ENCODE results near the gene PGAM5.

PGAM5 gene

GRCh38 chr12:132710405-132711079 is at the start of gene PGAM5:
Gene PGAM5 (plus strand): TSS chr12:132710842. CDS start chr12:132710877, 35 bp downstream.
- peak; percentile 80 for DNase-seq

- DNase-seq: no peak
These were observed 49.6 kb upstream of the PGAM5 start for GRCh38 chr12:132660996-132661395.

GRCh38 chr12:132661972-132662371 is 48.7 kb upstream of the PGAM5 start:
- DNase-seq: no peak

DNA sequence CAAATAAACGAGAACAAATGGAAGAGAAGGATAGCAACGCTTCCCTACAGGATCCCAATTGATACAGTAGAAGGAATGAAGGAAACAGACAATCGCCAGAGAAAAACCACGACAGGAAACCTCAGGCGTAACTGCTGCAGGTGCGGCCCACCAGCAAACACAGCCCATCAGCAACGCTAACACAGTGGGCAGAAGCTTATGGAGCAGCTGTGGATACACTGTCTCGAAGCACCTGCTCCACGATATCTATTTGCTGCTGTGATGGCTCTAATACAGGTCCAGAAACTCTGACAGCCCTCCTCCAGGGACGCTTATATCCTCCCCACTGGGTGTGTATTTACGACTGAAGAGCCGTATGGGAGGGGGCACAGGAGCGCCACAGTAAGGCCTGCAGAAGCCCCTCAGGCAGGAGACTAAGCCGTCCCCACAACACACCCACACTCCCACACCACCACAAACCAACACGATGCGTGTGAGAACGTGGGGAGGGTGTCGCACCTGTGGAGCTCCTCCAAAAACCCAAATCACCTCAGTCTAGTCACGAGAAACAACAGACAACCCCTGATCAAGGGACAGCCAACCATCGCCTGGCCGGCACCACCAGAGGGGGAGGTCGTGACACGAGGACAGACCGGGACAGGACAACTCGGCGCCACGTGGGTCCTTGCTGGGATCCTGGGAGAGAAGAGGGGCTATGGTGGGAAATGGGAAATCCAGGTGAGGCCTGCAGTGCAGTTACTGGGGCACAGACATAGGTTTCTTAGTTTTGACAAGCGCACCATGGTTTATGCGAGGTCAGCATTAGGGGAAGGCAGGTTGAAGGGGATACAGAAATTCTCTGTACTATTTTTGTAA is 47.5 kb upstream of the PGAM5 start:
- DNase-seq: no peak

- DNase-seq: no peak
These were observed 46.2 kb upstream of the PGAM5 start for GRCh38 chr12:132664206-132665148.

GRCh38 chr12:132665149-132665491 is 45.5 kb upstream of the PGAM5 start:
- no peak for DNase-seq

DNA sequence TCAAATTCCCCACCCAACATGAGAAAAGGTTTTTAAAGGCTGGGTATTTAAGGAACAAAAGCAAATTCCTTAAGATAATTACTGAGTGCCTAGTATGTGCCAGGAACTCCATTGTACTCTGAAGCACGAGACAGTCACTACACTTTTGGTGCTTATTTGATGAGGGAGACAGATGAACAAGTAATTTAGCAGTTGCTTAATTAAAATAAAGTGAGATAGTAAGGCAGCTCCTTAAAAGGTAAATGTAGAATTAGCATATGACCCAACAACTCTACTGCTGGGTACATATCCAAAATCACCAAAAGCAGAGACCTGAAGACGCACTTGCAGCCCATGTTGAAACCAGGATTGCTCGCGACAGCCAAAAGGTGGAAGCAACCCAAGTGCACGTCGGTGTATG is 44.8 kb upstream of the PGAM5 start:
- DNase-seq: no peak

- DNase-seq: no peak
These were observed 42.2 kb upstream of the PGAM5 start for GRCh38 chr12:132668191-132669088.

DNA sequence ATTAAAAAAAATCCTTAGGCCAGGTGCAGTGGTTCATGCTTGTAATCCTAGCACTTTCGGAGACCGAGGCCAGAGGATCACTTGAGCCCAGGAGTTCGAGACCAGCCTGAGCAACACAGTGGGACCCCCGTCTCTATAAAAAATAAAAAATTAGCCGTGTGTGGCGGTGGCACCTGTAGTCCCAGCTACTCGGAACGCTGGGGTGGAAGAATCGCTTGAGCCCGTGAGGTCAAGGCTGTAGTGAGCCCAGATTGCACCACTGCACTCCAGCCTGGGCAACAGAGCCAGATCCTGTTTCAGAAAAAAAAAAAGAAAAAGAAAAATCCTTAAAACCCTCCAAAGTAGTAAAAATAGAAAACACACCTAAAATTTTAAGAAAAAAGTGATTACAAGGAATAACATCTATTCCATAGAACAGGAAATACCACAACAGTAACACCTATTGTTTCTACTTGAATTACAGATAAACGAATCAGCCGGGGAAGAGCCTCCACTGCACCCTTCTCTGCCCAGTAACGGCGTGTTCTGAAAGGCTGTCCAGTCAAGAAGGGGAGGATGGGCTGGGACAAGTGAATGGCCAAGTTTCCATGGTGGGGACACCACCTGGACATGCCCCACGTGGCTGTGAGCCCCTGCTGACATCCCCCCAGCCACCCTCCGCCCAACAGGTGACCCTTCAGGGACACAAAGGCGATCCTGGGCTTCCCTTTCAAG is 41.3 kb upstream of the PGAM5 start:
- DNase-seq: no peak

DNA sequence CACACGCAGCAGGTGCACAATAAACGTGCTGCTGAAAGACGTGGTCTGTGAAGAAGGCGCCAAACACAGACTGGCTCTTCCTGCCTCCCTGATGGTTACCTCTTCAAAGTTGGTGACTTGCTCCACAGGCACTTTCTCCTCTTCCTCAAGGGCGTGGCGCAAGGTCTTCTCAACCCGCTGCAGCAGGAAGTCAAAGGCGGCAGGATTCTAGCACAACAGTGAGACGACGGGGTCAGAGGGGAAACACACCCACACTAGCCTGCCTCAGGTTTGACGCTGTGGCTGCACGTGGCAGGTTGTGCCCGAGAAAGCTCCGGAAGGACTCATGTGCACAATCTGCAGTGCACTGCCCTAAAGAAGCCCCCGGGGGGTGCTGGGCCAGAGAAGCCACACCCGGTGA is 38.5 kb upstream of the PGAM5 start:
- DNase-seq: no peak

GRCh38 chr12:132672678-132673077 is 38.0 kb upstream of the PGAM5 start:
- DNase-seq: no peak

GRCh38 chr12:132673288-132674179 is 37.1 kb upstream of the PGAM5 start:
- DNase-seq: no peak

- no peak for DNase-seq
These were observed 36.1 kb upstream of the PGAM5 start for GRCh38 chr12:132674561-132674960.

DNA sequence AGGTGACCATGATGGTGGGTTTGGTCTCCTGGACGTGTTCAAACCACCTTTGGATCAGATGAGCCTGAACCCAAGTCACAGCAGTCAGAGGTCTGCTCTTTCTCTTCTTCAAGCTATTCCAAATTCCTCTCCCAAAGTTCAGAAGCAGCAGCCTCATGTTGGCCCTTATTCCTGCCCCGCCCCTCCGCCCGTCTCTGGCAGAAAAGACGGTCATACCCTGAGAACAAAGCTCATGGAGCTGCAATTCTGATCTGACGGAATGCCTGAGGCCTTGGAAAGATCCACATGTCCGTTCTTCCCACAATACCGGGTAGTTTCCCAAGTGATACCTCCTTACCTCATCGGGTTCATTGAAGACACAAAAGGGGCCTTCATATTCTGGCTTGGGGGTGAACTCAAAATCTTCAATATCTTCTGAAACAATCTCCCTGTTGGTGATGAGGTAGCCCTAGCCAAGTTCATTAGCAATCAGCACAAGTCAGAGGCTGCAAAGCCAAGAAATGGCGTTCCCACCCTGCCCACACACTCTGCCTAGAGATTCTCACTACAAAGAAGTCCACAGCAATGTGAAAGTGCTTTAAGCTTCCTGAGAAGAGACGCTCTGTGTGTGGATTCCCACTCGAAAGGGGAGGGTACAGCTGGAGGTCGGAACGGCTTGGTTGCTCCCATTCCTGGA is 34.7 kb upstream of the PGAM5 start:
- DNase-seq: no peak

DNA sequence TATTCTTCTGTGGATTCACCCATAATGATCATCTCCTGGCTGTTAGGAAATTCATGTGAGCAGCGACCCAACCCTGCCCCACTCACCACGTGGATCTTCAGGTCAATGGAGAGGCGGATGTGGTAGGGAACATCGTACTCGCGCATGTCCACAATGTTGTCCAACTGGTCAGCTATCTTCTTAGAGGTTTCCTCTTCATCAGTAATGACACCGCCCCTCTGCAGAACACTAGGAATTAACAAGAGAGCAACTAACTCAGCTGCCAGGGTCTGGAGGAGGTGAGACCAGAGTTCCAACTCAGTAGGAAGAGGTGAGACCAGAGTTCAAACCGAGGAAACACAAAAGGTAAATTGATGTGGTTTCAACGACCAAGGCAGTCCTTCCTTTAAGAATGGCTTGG is 33.1 kb upstream of the PGAM5 start:
- DNase-seq: no peak

DNA sequence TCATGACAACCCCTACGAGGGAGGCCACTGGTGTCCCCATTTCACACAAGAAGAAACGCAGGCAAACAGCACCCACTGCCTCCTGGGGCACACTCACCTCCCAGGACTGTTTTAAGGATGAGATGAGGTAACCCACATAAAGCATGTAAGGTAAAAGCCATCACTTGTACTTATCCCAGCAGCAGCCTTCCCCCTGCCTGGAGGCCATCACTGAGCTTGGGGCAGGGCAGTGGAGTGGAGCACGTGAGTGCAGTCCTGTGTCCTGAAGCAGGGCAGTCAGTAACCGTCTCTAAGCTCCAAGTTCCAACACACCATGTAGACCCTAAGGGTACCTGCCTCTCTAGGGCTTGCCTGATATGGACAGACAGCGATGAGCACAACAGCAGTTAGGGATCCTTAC is 25.2 kb upstream of the PGAM5 start:
- DNase-seq: no peak

DNA sequence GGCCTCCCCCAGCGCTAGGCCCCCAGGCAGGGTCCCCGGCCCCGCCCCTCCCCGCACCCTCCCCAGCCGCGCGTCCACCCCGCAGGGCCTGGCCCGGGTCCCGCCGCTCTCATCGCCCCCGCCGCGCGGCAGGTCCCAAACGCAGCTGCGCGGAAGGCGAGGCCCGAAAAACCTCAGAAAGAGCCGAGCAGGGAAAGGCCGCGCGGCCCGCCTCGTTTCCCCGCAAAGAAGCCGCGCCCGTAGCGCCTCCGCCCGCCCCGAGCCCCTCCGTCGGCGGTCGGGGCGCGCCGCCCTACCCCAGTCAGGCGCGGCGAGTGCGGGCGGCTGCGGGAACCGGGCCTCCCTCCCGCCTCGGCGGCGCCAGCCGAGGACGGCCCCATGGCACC is 23.8 kb upstream of the PGAM5 start:
- DNase-seq: no peak

- peak; percentile 95 for DNase-seq
These were observed 23.2 kb upstream of the PGAM5 start, which contains the start of the genes POLE and PXMP2 for GRCh38 chr12:132687211-132688164. Gene POLE (minus strand): TSS chr12:132687342. CDS start chr12:132687315, 27 bp downstream. Gene PXMP2 (plus strand): TSS chr12:132687587. CDS start chr12:132687671, 84 bp downstream.

All from EL (cell line).